Endothelial cell of umbilical vein (primary cell): ENCODE results near the gene SLC22A4. TPM values are rescaled to one million over a fixed set of nuclear protein-coding genes. Genes with fewer than 3 reads are reported as not detected.

Source experiments
- BruUV-seq: library from RNA; stranded (reverse); fragments of 400-500 nt; replicated peaks from 2 replicates; lab custom pipeline; 2021; lab: Mats Ljungman, UMichigan
- CTCF ChIA-PET: fragments of 300-600, 350-600 bp; sonication (Branson Sonifier 250); formaldehyde crosslinking; loops from one replicate; lab custom pipeline; 2021; ENCODE audit warnings: antibody characterized with exemption, inconsistent platforms; lab: Charles Lee
- POLR2A ChIA-PET: fragments of 300-600, 350-600 bp; sonication (Branson Sonifier 250); formaldehyde crosslinking; loops from one replicate; lab custom pipeline; 2021; ENCODE audit warnings: antibody characterized with exemption, inconsistent platforms; lab: Charles Lee
- DNase-seq: peaks from one replicate; pipeline ENCODE4 v3.0.0-alpha.2; 2011; ENCODE audit warnings: low read depth, low spot score
- FAIRE-seq: peaks from 2 replicates; lab custom pipeline; 2011; peaks lifted over from hg19 to GRCh38; lab: Jason Lieb, UNC
- H2AFZ ChIP-seq: 2 replicates; pipeline ENCODE4 v1.6.0; 2012; ENCODE audit warnings: low read depth, low read length, control low read depth, inconsistent platforms
- H3K27ac ChIP-seq: 2 replicates; pipeline ENCODE4 v1.5.1; 2011; ENCODE audit warnings: low read depth, mild to moderate bottlenecking, control low read depth, low read length, moderate library complexity; ENCODE audit not compliant: insufficient read depth
- H3K27me3 ChIP-seq, 2 experiments: 2 replicates each; pipeline versions ENCODE4 v1.6.0 to v1.6.1; 2011; ENCODE audit warnings: low read length in 2 of 2, mixed read lengths in 1 of 2; ENCODE audit not compliant: control insufficient read depth in 2 of 2, insufficient read depth in 2 of 2
- H3K36me3 ChIP-seq, 2 experiments: 2 replicates in 1 of 2; 3 replicates in 1 of 2; pipeline ENCODE4 v1.5.1; 2011; ENCODE audit warnings: low read length in 2 of 2, mild to moderate bottlenecking in 1 of 2, moderate library complexity in 1 of 2; ENCODE audit not compliant: control insufficient read depth in 2 of 2, insufficient read depth in 2 of 2; ENCODE audit errors: extremely low read depth in 1 of 2
- H3K4me1 ChIP-seq: 3 replicates; pipeline ENCODE4 v1.5.1; 2011; ENCODE audit warnings: mild to moderate bottlenecking, low read length; ENCODE audit not compliant: control insufficient read depth, insufficient read depth; ENCODE audit errors: extremely low read depth
- H3K4me2 ChIP-seq: 2 replicates; pipeline ENCODE4 v1.6.1; 2011; ENCODE audit warnings: low read length, control low read depth, mixed read lengths; ENCODE audit not compliant: insufficient read depth
- H3K4me3 ChIP-seq, 3 experiments: fragments of 200-600 bp in 1 of 3; sonication (generic), shearing (Covaris generic) in 1 of 3; replicated peaks in 1 of 3; 2 replicates each; pipeline ENCODE4 v1.5.1; 2011 to 2016; ENCODE audit warnings: control low read depth in 3 of 3, low read length in 3 of 3, mild to moderate bottlenecking in 2 of 3, inconsistent platforms in 1 of 3, low read depth in 1 of 3, moderate library complexity in 1 of 3; ENCODE audit not compliant: insufficient read depth in 1 of 3
- H3K79me2 ChIP-seq: 2 replicates; pipeline ENCODE4 v1.6.0; 2012; ENCODE audit warnings: low read length, inconsistent platforms; ENCODE audit not compliant: control insufficient read depth, insufficient read depth
- H3K9ac ChIP-seq: replicated peaks from 2 replicates; pipeline ENCODE3; 2011; ENCODE audit warnings: low read length, control low read depth; ENCODE audit not compliant: insufficient read depth; ENCODE audit errors: extremely low read depth
- H3K9me1 ChIP-seq: replicated peaks from 3 replicates; pipeline ENCODE4 v1.6.0; 2011; ENCODE audit warnings: mild to moderate bottlenecking, low read length; ENCODE audit not compliant: control insufficient read depth, insufficient read depth; ENCODE audit errors: extremely low read depth
- H3K9me3 ChIP-seq: replicated peaks from 2 replicates; pipeline ENCODE4 v1.5.1; 2012; ENCODE audit warnings: low read length, inconsistent platforms; ENCODE audit not compliant: control insufficient read depth, insufficient read depth
- H4K20me1 ChIP-seq: replicated peaks from 2 replicates; pipeline ENCODE3; 2011; ENCODE audit warnings: mild to moderate bottlenecking, low read length; ENCODE audit not compliant: control insufficient read depth, insufficient read depth; ENCODE audit errors: extremely low read depth
- CTCF ChIP-seq, 2 donors: IDR thresholded peaks; 1 replicate in 1 of 2; 2 replicates in 1 of 2; pipeline ENCODE4 v1.5.1; 2011; ENCODE audit warnings: low read length in 2 of 2, mild to moderate bottlenecking in 2 of 2, moderate library complexity in 2 of 2, control low read depth in 1 of 2, inconsistent platforms in 1 of 2, low read depth in 1 of 2; ENCODE audit not compliant: insufficient read depth in 1 of 2; ENCODE audit errors: extremely low read depth in 1 of 2
- EZH2 ChIP-seq: IDR thresholded peaks from 2 replicates; pipeline ENCODE4 v1.6.1; 2012; ENCODE audit warnings: borderline replicate concordance, low read depth, mild to moderate bottlenecking, moderate library complexity, low read length, inconsistent platforms; ENCODE audit not compliant: severe bottlenecking
- FOS ChIP-seq: IDR thresholded peaks from 2 replicates; pipeline ENCODE4 v1.6.1; 2011; ENCODE audit warnings: mild to moderate bottlenecking, low read length, moderate library complexity, borderline replicate concordance; ENCODE audit not compliant: insufficient read depth
- GATA2 ChIP-seq: IDR thresholded peaks from 2 replicates; pipeline ENCODE4 v1.7.0; 2011; ENCODE audit warnings: low read depth, mild to moderate bottlenecking, moderate library complexity, mixed read lengths, low read length; ENCODE audit not compliant: insufficient read length, insufficient read depth
- JUN ChIP-seq: IDR thresholded peaks from 2 replicates; pipeline ENCODE4 v1.6.1; 2011; ENCODE audit warnings: borderline replicate concordance, low read depth; ENCODE audit not compliant: insufficient read length, insufficient read depth
- MYC ChIP-seq: IDR thresholded peaks from one replicate; pipeline ENCODE4 v1.6.1; 2011; ENCODE audit warnings: mild to moderate bottlenecking, low read depth, low read length
- POLR2A ChIP-seq: IDR thresholded peaks from 2 replicates; pipeline ENCODE4 v1.6.1; 2012; ENCODE audit warnings: low read depth, mild to moderate bottlenecking, control low read depth, low read length
- POLR2AphosphoS5 ChIP-seq: IDR thresholded peaks from 2 replicates; pipeline ENCODE4 v1.6.1; 2012; ENCODE audit warnings: low read depth, mild to moderate bottlenecking, control low read depth, low read length, moderate library complexity; ENCODE audit not compliant: insufficient read depth
- dilution Hi-C: fragments of 300-500 bp; cut with MboI; formaldehyde crosslinking; loops from one replicate; pipeline ENCODE4 v1.15.0; 2019; ENCODE audit warnings: low sequenced_read_pairs; ENCODE audit not compliant: extremely low pct_ligation_motif_present
- intact Hi-C: fragments of 100-400 bp; cut with micrococcal nuclease; formaldehyde crosslinking; loops from one replicate; pipeline ENCODE4 v1.10.0; 2022
- polyA plus RNA-seq, 4 experiments: library from polyadenylated mRNA; depleted of rRNA in 3 of 4; stranded (reverse) in 3 of 4; unstranded in 1 of 4; fragments of >200 nt; gene quantifications; 2 replicates each; pipeline versions ENCODE4 v1.2.1 to v1.2.3, GENCODE V29; 2011 to 2012; ENCODE audit warnings: missing spikeins in 1 of 4
- total RNA-seq: library from RNA; stranded (reverse); gene quantifications from 2 replicates; pipeline ENCODE4 v1.2.3, GENCODE V29; 2021
- TF ChIP-seq, protein P1 (sequence below): IDR thresholded peaks from 2 replicates; pipeline ENCODE4 v1.6.1; 2011; ENCODE audit not compliant: insufficient read depth, insufficient read length

SLC22A4 gene
- total and polyA plus RNA-seq, 2 donors (not counting 3 experiments of a cell fraction or from before 2014, with no cell fraction given): 4.9 to 6.9 TPM

DNA sequence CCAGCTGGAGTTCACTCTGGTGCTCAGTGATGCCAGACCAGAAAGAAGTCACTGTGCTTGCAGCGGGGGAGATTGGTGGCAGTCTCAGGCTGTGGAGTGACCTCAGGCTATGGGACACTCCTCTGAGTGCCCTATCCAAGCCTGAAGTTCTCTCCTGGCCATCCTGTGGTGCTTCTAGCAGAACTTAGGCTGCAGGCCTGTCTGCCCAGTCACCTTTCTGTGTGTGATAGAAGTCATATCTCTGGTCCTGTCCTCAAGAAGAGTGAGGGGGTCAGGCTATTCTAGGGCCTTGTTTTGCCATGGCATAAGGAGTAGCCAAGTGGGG, 27.4 kb upstream of the SLC22A4 start:
- CTCF ChIA-PET: interaction anchor here (1.3 kb wide), 1 partner anchor 29 kb away, joined by 3 read pairs; no protein-coding TSS in a partner anchor
- no peak for FAIRE-seq
- no peaks in the 10 kb centered on the region for H4K20me1 ChIP-seq

More for the DNA sequence above, 27.4 kb upstream of the SLC22A4 start:
- no peak for DNase-seq
- H3K4me1 ChIP-seq: peaks cover 48% of the 10 kb centered on the region
- H3K27ac ChIP-seq: peak overlapping the region; percentile 89
- intact Hi-C loops (loop anchor here (10.0 kb wide), 1 partner anchor 452 kb away; no protein-coding TSS in a partner anchor), dilution Hi-C loops (no loop called here)
- H2AFZ ChIP-seq: no peak overlapping the region
- peaks cover 8% of the 10 kb centered on the region for H3K79me2 ChIP-seq
- H3K27me3 ChIP-seq: no peaks in the 10 kb centered on the region
- TF ChIP-seq POLR2A (no peak), GATA2 (no peak), EZH2 (no peak), JUN (no peak), POLR2AphosphoS5 (no peak), CTCF (IDR thresholded peaks at IDR 0.05; ENCODE audit: extremely low read depth in 1 of 2, insufficient read depth in 1 of 2, low read depth in 1 of 2, low read length in 2 of 2) (no peak), MYC (no peak), FOS (no peak)
- TF ChIP-seq, protein P1, sequence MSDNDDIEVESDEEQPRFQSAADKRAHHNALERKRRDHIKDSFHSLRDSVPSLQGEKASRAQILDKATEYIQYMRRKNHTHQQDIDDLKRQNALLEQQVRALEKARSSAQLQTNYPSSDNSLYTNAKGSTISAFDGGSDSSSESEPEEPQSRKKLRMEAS: no peak
- POLR2A ChIA-PET: no interaction called here
- H3K9me1 ChIP-seq: no peaks in the 10 kb centered on the region
- H3K36me3 ChIP-seq: peaks cover 8 to 28% of the 10 kb centered on the region in 2 experiments
- no TSS peak for BruUV-seq
- H3K9me3 ChIP-seq: no peaks in the 10 kb centered on the region
- H3K4me2 ChIP-seq: no peak overlapping the region
- no peak overlapping the region for H3K9ac ChIP-seq
- H3K4me3 ChIP-seq: no peak overlapping the region
